ENCODE data around the gene TMEM158. TPM values are rescaled to one million over a fixed set of nuclear protein-coding genes. Genes with fewer than 3 reads are reported as not detected.

TMEM158 gene
- total and polyA plus RNA-seq, 2 donors (not counting 1 experiment from before 2014, with no cell fraction given) = 31.6 to 125 TPM

DNA sequence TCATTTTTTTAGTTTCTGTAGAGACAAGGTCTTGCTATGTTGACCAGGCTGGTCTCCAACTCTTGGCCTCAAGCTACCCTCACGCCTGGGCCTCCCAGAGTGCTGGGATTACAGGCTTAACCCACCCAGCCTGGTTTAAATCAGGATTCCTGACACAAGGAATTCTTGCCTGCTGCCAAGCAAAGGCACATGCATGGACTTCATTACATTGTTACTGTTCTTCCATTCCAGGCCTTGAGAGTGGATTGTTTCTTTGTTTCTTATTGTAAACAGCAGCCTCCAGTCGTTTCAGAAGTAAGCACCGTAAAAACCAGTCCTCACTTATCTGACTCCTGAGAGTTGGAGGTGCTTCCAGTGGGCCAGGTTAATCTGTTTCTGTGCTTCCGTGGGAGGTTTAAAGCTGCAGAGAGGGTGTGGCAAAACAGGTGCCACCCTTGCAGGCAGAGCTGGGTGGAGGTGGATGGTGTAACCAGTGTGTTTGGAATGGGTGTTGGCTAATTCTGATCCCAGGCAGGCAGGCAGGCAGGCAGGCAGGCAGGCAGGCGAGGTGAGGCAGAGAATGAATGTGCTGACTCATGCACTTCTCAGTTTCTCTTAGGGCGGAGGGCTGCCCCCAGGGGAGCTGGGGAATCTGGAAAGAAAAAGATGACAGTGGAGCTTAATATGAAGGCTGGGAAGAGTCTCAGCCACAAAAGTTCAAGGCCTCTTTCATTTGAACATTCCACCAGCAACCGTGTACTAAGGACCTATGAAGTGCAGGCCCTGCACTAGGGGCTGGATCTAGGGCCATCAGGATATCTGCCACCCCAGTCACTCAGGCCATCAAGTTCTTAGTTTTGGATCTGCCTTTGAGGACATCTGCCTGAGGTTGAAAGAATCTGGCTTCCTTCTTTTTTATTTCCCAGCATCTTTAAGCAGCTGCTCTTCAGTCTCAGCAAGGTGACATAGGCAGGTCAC, 42.9 kb downstream of the TMEM158 start:
- Histone ChIP-seq H3K27ac (ENCODE audit: insufficient read depth, low read length) (no peak overlapping the region), H3K4me3 (replicated peaks in 1 of 4; ENCODE audit: control extremely low read depth in 1 of 4, insufficient read depth in 1 of 4, low read depth in 3 of 4, low read length in 4 of 4) (no peak overlapping the region), H3K79me2 (ENCODE audit: control insufficient read depth, insufficient read depth, low read length) (no peaks in the 10 kb centered on the region), H3K9me3 (ENCODE audit: control insufficient read depth, insufficient read depth, low read depth, low read length) (no peaks in the 10 kb centered on the region), H3K27me3 (ENCODE audit: control insufficient read depth, insufficient read depth, low read length) (no peaks in the 10 kb centered on the region), H3K36me3 (ENCODE audit: control insufficient read depth, insufficient read depth, low read length) (no peaks in the 10 kb centered on the region), H4K20me1 (ENCODE audit: control insufficient read depth, extremely low read depth, insufficient read depth, low read length) (no peaks in the 10 kb centered on the region), H3K4me1 (ENCODE audit: control insufficient read depth, extremely low read depth, insufficient read depth, low read length) (peaks cover 9% of the 10 kb centered on the region), H3K9ac (ENCODE audit: insufficient read depth, low read length) (no peak overlapping the region), H2AFZ (ENCODE audit: low read length) (no peak overlapping the region), H3K4me2 (ENCODE audit: extremely low read depth, insufficient read depth, low read length) (peak overlapping the region; percentile 29)
- peak; percentile 61 to 76 for DNase-seq (ENCODE audit: low read depth in 2 of 2)
- TF ChIP-seq, protein P1, sequence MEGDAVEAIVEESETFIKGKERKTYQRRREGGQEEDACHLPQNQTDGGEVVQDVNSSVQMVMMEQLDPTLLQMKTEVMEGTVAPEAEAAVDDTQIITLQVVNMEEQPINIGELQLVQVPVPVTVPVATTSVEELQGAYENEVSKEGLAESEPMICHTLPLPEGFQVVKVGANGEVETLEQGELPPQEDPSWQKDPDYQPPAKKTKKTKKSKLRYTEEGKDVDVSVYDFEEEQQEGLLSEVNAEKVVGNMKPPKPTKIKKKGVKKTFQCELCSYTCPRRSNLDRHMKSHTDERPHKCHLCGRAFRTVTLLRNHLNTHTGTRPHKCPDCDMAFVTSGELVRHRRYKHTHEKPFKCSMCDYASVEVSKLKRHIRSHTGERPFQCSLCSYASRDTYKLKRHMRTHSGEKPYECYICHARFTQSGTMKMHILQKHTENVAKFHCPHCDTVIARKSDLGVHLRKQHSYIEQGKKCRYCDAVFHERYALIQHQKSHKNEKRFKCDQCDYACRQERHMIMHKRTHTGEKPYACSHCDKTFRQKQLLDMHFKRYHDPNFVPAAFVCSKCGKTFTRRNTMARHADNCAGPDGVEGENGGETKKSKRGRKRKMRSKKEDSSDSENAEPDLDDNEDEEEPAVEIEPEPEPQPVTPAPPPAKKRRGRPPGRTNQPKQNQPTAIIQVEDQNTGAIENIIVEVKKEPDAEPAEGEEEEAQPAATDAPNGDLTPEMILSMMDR (conservative IDR thresholded peaks at IDR 0.05 in 1 of 2, IDR thresholded peaks at IDR 0.05 in 1 of 2; ENCODE audit: low read depth in 1 of 2, low read length in 2 of 2) = no peak
- TF ChIP-seq EZH2 (IDR thresholded peaks at IDR 0.05; ENCODE audit: low read length, missing control alignments) = no peak

DNA sequence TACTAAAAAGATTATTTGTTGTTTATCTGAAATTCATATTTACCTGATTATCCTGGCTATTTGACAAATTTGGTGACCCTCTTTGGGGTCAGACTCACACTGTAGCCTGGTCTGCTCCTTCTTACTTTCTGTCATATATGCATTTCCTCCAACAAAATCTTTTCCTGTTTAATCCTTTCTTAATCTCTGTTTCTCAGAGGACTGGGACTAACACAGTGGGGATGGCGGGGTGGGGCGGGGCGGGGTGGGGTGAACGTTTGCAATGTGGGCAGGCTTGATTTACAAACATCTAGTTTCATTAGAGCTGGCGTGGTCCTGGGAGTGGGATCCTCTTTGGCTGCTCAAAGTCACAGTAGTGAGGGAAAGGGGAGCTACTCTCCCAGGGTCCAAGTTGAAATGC, 44.6 kb downstream of the TMEM158 start:
- Histone ChIP-seq H3K36me3 (ENCODE audit: control insufficient read depth, insufficient read depth, low read length) (no peaks in the 10 kb centered on the region), H4K20me1 (ENCODE audit: control insufficient read depth, extremely low read depth, insufficient read depth, low read length) (no peaks in the 10 kb centered on the region), H3K4me3 (replicated peaks in 1 of 4; ENCODE audit: control extremely low read depth in 1 of 4, insufficient read depth in 1 of 4, low read depth in 3 of 4, low read length in 4 of 4) (no peak overlapping the region), H2AFZ (ENCODE audit: low read length) (no peak overlapping the region), H3K4me1 (ENCODE audit: control insufficient read depth, extremely low read depth, insufficient read depth, low read length) (peaks cover 9% of the 10 kb centered on the region), H3K27me3 (ENCODE audit: control insufficient read depth, insufficient read depth, low read length) (no peaks in the 10 kb centered on the region), H3K9me3 (ENCODE audit: control insufficient read depth, insufficient read depth, low read depth, low read length) (no peaks in the 10 kb centered on the region), H3K79me2 (ENCODE audit: control insufficient read depth, insufficient read depth, low read length) (no peaks in the 10 kb centered on the region), H3K27ac (ENCODE audit: insufficient read depth, low read length) (no peak overlapping the region), H3K9ac (ENCODE audit: insufficient read depth, low read length) (no peak overlapping the region), H3K4me2 (ENCODE audit: extremely low read depth, insufficient read depth, low read length) (no peak overlapping the region)
- no peak for DNase-seq (ENCODE audit: low read depth in 2 of 2)
- TF ChIP-seq, protein P1 (conservative IDR thresholded peaks at IDR 0.05 in 1 of 2, IDR thresholded peaks at IDR 0.05 in 1 of 2; ENCODE audit: low read depth in 1 of 2, low read length in 2 of 2) = no peak

DNA sequence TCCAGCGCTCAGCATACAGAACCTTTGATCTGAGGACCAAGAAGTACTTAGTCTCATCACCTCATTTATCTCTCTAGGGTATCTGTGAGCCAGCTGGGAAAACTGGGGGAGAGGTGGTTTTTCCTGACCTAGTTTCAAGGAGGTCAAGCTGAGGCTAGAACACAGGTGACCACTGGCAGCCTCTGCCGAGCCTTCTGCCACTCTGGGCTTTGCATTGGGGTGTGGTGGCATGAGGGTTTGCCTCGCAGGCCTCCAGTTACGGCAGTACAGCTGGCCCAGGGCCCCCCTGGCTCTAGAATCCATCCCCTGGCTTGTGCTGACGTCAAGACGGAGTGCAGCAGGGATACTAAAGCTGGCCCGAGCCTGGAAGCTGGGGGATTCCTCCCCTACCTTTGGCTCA, 45.2 kb downstream of the TMEM158 start:
- Histone ChIP-seq H3K27me3 (ENCODE audit: control insufficient read depth, insufficient read depth, low read length) (no peaks in the 10 kb centered on the region), H3K79me2 (ENCODE audit: control insufficient read depth, insufficient read depth, low read length) (no peaks in the 10 kb centered on the region), H4K20me1 (ENCODE audit: control insufficient read depth, extremely low read depth, insufficient read depth, low read length) (no peaks in the 10 kb centered on the region), H3K27ac (ENCODE audit: insufficient read depth, low read length) (no peak overlapping the region), H3K9me3 (ENCODE audit: control insufficient read depth, insufficient read depth, low read depth, low read length) (no peaks in the 10 kb centered on the region), H3K36me3 (ENCODE audit: control insufficient read depth, insufficient read depth, low read length) (no peaks in the 10 kb centered on the region), H3K4me1 (ENCODE audit: control insufficient read depth, extremely low read depth, insufficient read depth, low read length) (peaks cover 9% of the 10 kb centered on the region), H3K4me3 (replicated peaks in 1 of 4; ENCODE audit: control extremely low read depth in 1 of 4, insufficient read depth in 1 of 4, low read depth in 3 of 4, low read length in 4 of 4) (no peak overlapping the region), H3K9ac (ENCODE audit: insufficient read depth, low read length) (no peak overlapping the region), H2AFZ (ENCODE audit: low read length) (no peak overlapping the region), H3K4me2 (ENCODE audit: extremely low read depth, insufficient read depth, low read length) (no peak overlapping the region)
- TF ChIP-seq, protein P1 (conservative IDR thresholded peaks at IDR 0.05 in 1 of 2, IDR thresholded peaks at IDR 0.05 in 1 of 2; ENCODE audit: low read depth in 1 of 2, low read length in 2 of 2) = no peak
- TF ChIP-seq EZH2 (IDR thresholded peaks at IDR 0.05; ENCODE audit: low read length, missing control alignments) = no peak
- DNase-seq (ENCODE audit: low read depth in 2 of 2) = no peak
